Adipocyte (in vitro differentiated cells): ENCODE measurements around the gene SLC17A2.

ENCODE experiments used
- DNase-seq: peaks from one replicate; pipeline ENCODE4 v3.0.0-alpha.2; 2015; ENCODE audit warnings: low read depth
- H3K27me3 ChIP-seq: replicated peaks from 2 replicates; pipeline ENCODE4 v1.7.0; 2013; ENCODE audit warnings: mild to moderate bottlenecking, low read length, moderate library complexity; ENCODE audit not compliant: control insufficient read depth, insufficient read depth
- H3K36me3 ChIP-seq: 2 replicates; pipeline ENCODE4 v1.7.0; 2013; ENCODE audit warnings: low read length, mild to moderate bottlenecking, moderate library complexity; ENCODE audit not compliant: control insufficient read depth, insufficient read depth, severe bottlenecking
- H3K4me1 ChIP-seq: 2 replicates; pipeline ENCODE4 v1.7.0; 2013; ENCODE audit warnings: mild to moderate bottlenecking, low read length, moderate library complexity; ENCODE audit not compliant: control insufficient read depth, insufficient read depth
- H3K4me3 ChIP-seq: 2 replicates; pipeline ENCODE4 v1.7.0; 2013; ENCODE audit warnings: mild to moderate bottlenecking, low read length, moderate library complexity
- H3K9ac ChIP-seq: 2 replicates; pipeline ENCODE4 v1.7.0; 2013; ENCODE audit warnings: mild to moderate bottlenecking, low read length, moderate library complexity
- H3K9me3 ChIP-seq: 2 replicates; pipeline ENCODE4 v1.7.0; 2013; ENCODE audit warnings: mild to moderate bottlenecking, low read length, moderate library complexity; ENCODE audit not compliant: control insufficient read depth

The SLC17A2 gene

DNA sequence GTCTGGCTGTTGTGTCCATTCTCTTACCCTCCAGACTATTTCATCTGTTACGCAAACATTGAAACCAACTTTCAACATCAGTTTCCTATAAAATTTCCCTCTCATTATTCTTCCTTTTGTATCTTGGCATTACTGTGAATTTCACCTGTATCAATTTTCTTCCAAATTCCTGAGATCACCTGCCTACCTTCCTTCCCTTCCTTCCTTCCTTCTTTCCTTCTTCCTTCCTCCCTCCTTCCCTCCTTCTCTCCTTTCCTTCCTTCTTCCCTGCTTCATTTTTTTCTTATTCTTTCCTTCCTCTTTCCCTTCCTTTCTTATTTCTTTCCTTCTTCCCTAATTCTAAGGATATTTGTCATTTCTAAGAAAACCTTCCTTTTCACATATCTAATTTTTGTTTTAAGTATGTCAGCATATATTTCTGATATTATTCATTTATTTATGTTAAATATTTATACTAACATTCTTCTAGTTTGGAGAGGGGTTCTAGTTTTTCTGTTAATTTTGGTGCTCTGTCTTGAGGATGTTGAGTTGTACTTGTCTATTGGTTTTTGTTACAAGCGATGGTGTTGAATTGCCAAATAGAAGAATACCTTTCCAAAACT is 51.7 kb downstream of the SLC17A2 start:
- Histone ChIP-seq H3K4me1 (peaks cover 12% of the 10 kb centered on the region), H3K4me3 (no peak overlapping the region), H3K36me3 (no peaks in the 10 kb centered on the region), H3K27me3 (no peaks in the 10 kb centered on the region), H3K9ac (no peak overlapping the region), H3K9me3 (no peaks in the 10 kb centered on the region)
- no peak for DNase-seq

DNA sequence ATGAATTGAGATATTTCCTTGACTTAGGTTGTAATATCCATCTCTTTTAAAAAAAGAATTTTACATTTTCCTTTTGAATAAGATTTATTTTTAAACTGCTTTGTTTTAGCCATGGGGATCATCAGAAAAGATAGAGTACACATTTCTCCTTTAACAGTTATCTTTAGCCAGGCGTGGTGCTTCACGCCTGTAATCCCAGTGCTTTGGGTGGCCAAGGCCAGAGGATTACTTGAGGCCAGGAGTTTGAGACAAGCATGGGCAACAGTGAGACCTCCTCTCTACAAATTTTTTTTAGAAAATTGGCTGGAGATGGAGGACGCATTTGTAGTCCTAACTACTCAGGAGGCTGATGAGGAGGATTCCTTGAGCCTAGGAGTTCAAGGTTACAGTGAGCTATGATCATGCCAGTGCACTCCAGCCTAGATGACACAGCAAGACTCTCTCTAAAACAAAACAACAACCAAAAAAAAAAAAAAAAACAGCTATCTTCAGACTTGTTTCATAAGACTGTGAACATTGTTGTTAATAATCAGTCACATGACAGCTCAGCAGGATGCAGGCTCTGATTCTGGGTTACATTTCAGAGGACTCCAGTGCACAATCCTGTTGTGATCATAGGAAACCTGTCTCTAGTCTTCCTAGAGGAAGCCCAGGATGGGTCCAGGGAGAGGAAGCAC is 54.4 kb downstream of the SLC17A2 start:
- H3K9ac ChIP-seq, result no peak overlapping the region
- no peaks in the 10 kb centered on the region for H3K36me3 ChIP-seq
- H3K9me3 ChIP-seq, result no peaks in the 10 kb centered on the region
- H3K27me3 ChIP-seq, result peaks cover 7% of the 10 kb centered on the region
- no peak overlapping the region for H3K4me3 ChIP-seq
- peaks cover 7% of the 10 kb centered on the region for H3K4me1 ChIP-seq
- no peak for DNase-seq

DNA sequence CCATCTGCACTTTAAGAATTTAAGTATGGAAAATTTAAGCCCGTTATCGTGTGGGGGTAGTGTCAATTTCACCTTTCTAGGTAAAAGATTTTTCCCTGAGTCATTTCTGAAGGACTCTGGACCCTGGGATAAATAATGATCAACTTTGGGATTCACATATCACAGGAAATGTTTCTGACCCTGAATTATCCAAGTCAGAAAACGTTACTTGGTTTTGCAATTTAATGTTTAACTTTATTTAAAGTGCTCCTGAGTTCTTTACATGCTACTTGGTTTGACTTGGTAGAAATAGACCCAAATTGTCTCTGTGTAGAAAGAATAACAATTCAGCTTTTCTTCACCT is 55.0 kb downstream of the SLC17A2 start:
- no peaks in the 10 kb centered on the region for H3K9me3 ChIP-seq
- no peak overlapping the region for H3K4me3 ChIP-seq
- no peaks in the 10 kb centered on the region for H3K36me3 ChIP-seq
- no peak for DNase-seq
- H3K4me1 ChIP-seq, result peaks cover 7% of the 10 kb centered on the region
- H3K27me3 ChIP-seq, result peaks cover 7% of the 10 kb centered on the region
- no peak overlapping the region for H3K9ac ChIP-seq

DNA sequence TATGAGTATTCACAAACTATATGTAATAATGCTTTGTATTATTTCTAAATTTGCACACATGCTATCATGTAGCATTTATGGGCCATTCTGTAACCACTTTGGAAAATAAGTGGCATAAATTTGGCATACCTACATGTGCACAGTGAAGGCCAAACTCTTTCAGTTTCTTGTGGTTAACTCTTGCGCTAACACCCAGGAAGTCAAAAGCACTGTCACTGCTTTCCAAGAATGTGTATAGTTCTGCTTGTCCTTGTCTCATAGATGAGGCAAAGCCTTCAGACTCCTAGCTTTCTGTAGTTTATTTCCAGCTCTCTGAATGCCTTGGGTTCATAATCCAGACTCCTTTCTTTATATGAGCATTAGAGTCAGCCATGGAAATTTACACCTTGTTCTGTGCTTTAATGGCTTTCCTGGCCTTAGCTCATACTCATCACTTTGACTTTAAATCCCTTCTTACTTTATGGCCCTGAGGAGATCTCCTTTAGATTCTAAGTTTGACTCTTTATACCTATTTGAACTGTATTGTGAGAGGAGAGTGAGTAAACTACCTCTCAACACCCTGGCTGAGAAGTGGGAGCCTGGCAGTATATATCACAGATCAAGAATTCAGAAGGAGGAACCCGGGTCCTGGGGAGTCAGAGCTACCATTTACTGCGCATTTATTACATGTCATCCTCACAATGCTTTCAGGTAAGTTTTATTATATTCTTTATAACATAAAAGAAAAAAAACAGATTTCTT is 55.5 kb downstream of the SLC17A2 start:
- no peaks in the 10 kb centered on the region for H3K36me3 ChIP-seq
- no peak for DNase-seq

DNA sequence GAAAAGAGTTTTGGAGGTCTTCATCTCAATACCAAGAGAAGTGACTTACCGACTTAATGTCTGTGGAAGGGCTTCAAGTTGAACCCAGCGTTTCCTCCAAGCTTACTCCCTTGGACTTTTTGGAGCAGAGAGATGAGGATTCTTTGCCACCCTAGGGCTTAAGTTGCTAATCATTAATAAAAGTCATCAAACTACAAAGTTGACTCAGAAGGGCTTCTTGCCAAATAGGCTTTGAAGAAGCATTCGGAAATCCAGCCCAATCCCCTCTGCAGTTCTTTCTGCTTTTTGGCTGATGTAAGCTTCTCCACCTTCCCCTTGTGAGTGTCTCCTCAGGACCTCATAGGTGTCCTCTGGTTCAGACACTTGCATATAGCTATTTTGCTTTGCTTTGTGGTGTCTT is 56.4 kb downstream of the SLC17A2 start, which contains the start of gene SLC17A3:
SLC17A3 (minus strand) TSS at position 126 of the 400 bp plus-strand sequence. CDS start 5,856 bp downstream, outside the sequence.
- no peak for DNase-seq
- Histone ChIP-seq H3K4me3 (no peak within 1 kb of the TSS), H3K9me3 (no peaks in the 10 kb centered on the region), H3K36me3 (no peaks in the 10 kb centered on the region), H3K4me1 (peaks cover 7% of the 10 kb centered on the region), H3K9ac (no peak within 1 kb of the TSS), H3K27me3 (peaks cover 7% of the 10 kb centered on the region)

More for the DNA sequence above, 55.5 kb downstream of the SLC17A2 start:
- H3K9me3 ChIP-seq, result no peaks in the 10 kb centered on the region
- H3K4me3 ChIP-seq, result no peak overlapping the region
- peaks cover 7% of the 10 kb centered on the region for H3K4me1 ChIP-seq
- H3K9ac ChIP-seq, result no peak overlapping the region
- H3K27me3 ChIP-seq, result peaks cover 7% of the 10 kb centered on the region

GRCh38 chr6:25872814-25873213 is 57.7 kb downstream of the SLC17A2 start:
- no peak overlapping the region for H3K9ac ChIP-seq
- peaks cover 7% of the 10 kb centered on the region for H3K4me1 ChIP-seq
- H3K36me3 ChIP-seq, result no peaks in the 10 kb centered on the region
- no peaks in the 10 kb centered on the region for H3K9me3 ChIP-seq
- no peak for DNase-seq
- no peak overlapping the region for H3K4me3 ChIP-seq
- peaks cover 7% of the 10 kb centered on the region for H3K27me3 ChIP-seq

DNA sequence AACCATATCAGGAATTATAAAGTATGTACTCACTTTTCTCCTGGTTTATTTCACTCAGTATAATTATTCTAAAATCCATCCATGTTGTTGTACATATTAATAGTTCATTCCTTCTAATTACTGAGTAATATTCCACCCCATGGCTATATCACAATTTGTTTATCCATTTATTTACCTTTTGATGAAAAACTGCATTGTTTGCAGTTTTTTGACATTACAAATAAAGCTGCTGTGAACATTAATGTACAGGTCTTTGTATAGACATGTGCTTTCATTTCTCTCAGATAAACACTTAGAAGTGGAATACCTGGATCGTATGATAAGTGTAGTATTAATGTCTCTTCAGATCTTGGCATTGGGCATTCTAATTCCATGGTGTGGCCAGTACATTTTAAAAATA is 60.7 kb downstream of the SLC17A2 start:
- peaks cover 23% of the 10 kb centered on the region for H3K27me3 ChIP-seq
- no peak overlapping the region for H3K9ac ChIP-seq
- H3K4me3 ChIP-seq, result no peak overlapping the region
- H3K36me3 ChIP-seq, result no peaks in the 10 kb centered on the region
- DNase-seq, result no peak
- H3K9me3 ChIP-seq, result no peaks in the 10 kb centered on the region
- no peaks in the 10 kb centered on the region for H3K4me1 ChIP-seq

DNA sequence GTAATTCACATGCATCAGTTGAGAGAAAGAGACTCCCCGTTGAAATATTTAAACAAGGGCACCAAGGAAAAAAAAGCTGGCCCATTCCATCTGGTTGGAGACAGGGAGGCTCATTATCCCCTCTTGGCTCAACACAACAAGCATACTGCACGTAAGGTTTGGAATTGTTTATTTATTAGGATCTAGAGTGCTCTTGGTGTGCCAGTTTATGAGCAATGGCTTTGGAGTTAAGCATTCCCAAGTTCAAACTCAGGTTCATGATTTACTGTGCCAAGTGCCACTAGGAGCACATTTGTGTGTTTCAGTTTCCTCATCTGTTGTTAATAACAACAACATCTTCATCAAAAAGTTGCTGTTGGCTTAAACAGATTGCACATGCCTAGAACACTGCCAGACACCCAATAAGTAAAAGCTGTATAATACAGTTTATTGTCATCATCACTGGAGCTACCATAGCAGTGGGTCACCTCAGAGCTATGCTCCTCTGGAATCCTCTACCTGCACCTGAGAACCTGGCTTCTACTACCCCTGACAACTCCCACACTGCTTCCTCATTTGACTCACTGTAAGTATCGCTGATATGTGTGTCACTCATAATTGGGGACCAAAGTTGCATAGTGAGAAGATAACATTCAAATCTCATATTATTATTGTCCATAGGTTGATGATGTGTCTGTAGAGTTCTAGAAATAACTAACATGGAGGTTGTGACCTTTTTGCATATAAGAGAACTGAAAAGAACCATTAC is 61.9 kb downstream of the SLC17A2 start:
- Histone ChIP-seq H3K4me3 (no peak overlapping the region), H3K9me3 (no peaks in the 10 kb centered on the region), H3K36me3 (no peaks in the 10 kb centered on the region), H3K9ac (no peak overlapping the region), H3K4me1 (no peaks in the 10 kb centered on the region), H3K27me3 (peaks cover 27% of the 10 kb centered on the region)
- no peak for DNase-seq

DNA sequence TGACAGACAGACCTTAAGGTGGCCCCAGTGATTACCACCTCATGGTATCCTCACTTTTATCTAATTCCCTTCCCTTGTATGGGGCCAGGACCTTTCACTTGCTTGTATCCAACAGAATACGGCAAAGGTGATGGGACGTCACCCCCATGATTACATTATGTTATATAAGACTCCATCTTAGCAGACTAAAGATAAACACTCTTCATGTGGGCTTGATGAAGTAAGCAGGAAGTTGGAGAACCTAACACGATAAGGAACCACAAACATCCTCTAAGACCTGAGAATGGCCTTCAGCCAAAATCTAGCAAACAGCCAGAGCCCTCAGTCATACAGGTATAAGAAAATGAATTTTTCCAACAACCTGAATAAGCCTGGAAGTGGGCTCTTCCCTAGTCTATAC is 64.5 kb downstream of the SLC17A2 start:
- Histone ChIP-seq H3K36me3 (no peaks in the 10 kb centered on the region), H3K9ac (no peak overlapping the region), H3K4me3 (no peak overlapping the region), H3K9me3 (no peaks in the 10 kb centered on the region), H3K4me1 (no peaks in the 10 kb centered on the region), H3K27me3 (peaks cover 21% of the 10 kb centered on the region)
- DNase-seq, result no peak

DNA sequence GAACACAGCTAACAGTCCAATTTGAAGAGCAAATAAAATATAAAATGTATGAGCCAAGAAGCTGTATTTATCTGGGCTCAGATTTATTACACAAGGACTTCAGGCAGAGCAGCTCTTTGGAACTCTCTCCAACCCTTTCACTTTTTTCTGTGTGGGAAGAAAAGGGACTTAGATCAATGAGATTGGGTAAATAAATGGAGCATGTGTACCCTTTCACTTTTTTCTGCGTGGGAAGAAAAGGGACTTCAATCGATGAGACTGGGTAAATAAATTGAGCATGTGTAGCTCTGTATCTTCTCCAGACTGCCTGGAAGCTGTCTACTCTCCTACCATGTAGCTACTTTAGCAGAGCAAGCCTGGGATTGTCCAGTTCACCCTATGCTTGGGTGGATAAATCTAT is 67.1 kb downstream of the SLC17A2 start:
- H3K36me3 ChIP-seq, result no peaks in the 10 kb centered on the region
- no peak overlapping the region for H3K4me3 ChIP-seq
- peaks cover 27% of the 10 kb centered on the region for H3K27me3 ChIP-seq
- no peaks in the 10 kb centered on the region for H3K4me1 ChIP-seq
- no peak overlapping the region for H3K9ac ChIP-seq
- H3K9me3 ChIP-seq, result no peaks in the 10 kb centered on the region
- DNase-seq, result no peak
